MM.1S (cell line): ENCODE results near the gene OCLN.

Experiments
- EZH2 ChIP-seq: fragments of 300-600 bp; sonication (generic); optimal IDR thresholded peaks from 2 replicates; pipeline ENCODE3; 2017; ENCODE audit warnings: low read depth, mild to moderate bottlenecking, antibody characterized with exemption, low read length, mixed read lengths
- TF ChIP-seq, protein P1 (sequence below): fragments of 300-600 bp; sonication (generic); IDR thresholded peaks from 2 replicates; pipeline ENCODE4 v1.5.1; 2016; ENCODE audit warnings: antibody characterized with exemption, low read length, mixed read lengths

- TF ChIP-seq EZH2, result no peak
- TF ChIP-seq, protein P1, sequence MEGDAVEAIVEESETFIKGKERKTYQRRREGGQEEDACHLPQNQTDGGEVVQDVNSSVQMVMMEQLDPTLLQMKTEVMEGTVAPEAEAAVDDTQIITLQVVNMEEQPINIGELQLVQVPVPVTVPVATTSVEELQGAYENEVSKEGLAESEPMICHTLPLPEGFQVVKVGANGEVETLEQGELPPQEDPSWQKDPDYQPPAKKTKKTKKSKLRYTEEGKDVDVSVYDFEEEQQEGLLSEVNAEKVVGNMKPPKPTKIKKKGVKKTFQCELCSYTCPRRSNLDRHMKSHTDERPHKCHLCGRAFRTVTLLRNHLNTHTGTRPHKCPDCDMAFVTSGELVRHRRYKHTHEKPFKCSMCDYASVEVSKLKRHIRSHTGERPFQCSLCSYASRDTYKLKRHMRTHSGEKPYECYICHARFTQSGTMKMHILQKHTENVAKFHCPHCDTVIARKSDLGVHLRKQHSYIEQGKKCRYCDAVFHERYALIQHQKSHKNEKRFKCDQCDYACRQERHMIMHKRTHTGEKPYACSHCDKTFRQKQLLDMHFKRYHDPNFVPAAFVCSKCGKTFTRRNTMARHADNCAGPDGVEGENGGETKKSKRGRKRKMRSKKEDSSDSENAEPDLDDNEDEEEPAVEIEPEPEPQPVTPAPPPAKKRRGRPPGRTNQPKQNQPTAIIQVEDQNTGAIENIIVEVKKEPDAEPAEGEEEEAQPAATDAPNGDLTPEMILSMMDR, result no peak
Measured at GRCh38 chr5:69484891-69485290, 7.7 kb upstream of the OCLN start.
